Activated CD4-positive, alpha-beta T cell treated with anti-CD3 and anti-CD28 coated beads, Interleukin-2, amount 50 U/mL, for 4 hours (primary cell): ENCODE results near the gene SORBS2.

ENCODE experiments used
- DNase-seq, 2 experiments: peaks; one replicate each; pipeline ENCODE4 v3.0.0-alpha.2; 2020

Gene SORBS2

GRCh38 chr4:185666156-185666555 is 145.8 kb downstream of the SORBS2 start:
- no peak for DNase-seq

GRCh38 chr4:185665655-185666054 is 146.3 kb downstream of the SORBS2 start:
- DNase-seq, result no peak

- DNase-seq, result no peak
These were observed 147.5 kb downstream of the SORBS2 start for GRCh38 chr4:185664481-185664880.

GRCh38 chr4:185662030-185662778 is 149.8 kb downstream of the SORBS2 start:
- DNase-seq, result no peak

DNA sequence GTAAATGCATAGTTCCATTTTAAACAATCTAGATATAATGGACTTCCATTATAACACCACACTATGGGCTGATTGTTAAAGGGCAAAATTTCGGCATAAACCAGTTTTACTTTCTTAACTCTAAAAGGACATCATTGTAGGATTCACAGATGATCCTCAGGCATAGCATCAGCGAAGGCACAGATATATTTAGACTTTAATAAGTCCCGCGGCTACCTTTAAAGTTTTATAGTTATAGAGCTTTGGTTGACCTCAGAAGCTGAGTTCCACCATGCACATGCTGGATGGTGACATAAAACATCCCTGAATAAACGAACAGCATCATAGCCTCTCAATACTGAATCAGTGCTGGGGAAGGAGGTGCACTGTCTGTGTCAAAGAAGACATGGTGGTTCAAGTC is 151.7 kb downstream of the SORBS2 start:
- no peak for DNase-seq

- DNase-seq, result no peak
These were observed 154.3 kb downstream of the SORBS2 start for GRCh38 chr4:185657699-185658098.

DNA sequence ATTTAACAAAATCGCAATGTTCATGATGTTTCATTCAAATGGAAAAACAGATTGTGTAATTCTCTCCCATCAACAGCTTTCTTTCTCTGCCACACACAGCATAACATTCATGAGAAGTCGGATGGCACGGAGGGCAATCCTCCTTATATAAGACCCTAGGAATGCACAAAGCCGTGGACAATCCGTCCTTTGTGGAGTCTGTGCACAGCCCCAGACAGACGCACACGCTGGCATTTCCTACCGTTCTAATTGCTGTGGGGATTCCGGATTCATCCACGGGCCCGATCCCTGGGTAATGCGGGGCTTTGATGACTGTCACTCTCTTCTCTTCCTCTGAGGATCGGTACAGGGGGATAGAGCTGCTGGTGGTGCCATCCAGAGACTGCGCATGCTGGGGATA is 154.8 kb downstream of the SORBS2 start:
- DNase-seq, result no peak

DNA sequence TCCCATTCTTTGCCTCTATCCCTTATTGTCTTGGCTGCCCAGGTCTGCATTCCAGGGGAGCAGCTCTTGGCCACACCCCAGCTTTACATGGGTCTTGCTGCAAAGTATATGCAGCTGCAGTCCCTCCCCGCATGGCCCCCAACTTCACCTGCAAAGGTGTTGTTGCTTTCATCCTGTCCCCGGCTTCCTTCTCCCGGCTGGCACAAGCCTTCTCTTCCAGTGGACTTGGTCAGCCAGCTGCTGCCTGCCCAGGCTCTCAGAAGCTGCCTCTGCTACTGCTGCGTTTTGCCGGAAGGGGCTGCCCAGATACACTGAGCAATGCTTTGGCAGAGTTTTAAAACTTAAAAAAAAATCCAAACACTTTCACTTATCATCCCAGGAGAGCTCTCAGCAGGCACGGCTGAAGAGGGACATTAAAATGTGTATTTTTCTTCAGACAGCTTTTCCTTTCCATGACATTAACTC is 155.5 kb downstream of the SORBS2 start:
- DNase-seq, result no peak

- no peak for DNase-seq
These were observed 156.9 kb downstream of the SORBS2 start for GRCh38 chr4:185654965-185655554.

DNA sequence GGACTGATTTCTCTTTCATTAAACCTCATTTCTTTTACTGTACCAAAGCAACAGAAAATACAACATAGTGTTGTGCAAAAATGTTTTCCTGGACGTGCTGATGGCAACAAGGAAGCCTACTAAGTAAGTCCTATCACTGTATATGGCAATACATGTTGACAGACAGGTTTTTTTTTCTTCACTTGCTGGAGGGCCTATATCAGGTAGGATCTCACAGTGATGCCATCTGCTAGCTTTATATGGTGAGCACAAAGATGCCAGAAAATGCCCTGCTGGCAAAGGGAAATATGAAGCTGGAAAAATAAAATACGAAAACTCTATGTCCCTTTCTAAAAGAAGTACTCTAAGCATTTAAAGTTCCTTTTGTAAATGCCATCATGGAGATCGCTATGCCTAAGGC is 157.7 kb downstream of the SORBS2 start:
- no peak for DNase-seq

GRCh38 chr4:185651851-185652250 is 160.1 kb downstream of the SORBS2 start:
- DNase-seq, result no peak

DNA sequence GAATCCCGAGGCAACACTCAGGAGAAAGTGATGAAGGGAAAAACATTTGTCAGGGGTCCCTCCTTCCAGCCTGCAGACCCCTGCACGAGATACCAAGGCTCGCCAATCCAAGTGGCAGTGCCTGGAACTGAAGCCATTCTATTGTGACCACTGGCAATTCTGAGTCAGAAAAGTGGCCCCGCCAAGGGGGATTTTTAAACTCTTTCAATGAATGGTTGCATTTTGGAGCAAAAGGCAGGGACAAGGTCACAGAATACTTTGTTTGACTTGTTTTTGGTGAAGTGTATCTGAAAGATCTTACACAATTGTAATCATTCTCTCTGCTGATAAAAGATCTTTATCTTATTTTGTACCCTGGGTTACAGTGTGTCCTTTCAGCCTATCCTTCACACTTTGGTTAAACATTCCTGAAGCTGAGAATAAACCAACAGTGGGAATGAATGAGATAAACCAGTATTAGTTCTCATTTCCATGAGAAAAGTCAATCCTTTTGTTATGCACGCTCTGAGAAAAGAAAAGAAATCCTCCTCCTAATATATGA is 160.8 kb downstream of the SORBS2 start:
- no peak for DNase-seq

GRCh38 chr4:185648631-185649030 is 163.4 kb downstream of the SORBS2 start:
- no peak for DNase-seq

GRCh38 chr4:185645403-185645802 is 166.6 kb downstream of the SORBS2 start:
- DNase-seq, result no peak

GRCh38 chr4:185644408-185644807 is 167.6 kb downstream of the SORBS2 start:
- no peak for DNase-seq

DNA sequence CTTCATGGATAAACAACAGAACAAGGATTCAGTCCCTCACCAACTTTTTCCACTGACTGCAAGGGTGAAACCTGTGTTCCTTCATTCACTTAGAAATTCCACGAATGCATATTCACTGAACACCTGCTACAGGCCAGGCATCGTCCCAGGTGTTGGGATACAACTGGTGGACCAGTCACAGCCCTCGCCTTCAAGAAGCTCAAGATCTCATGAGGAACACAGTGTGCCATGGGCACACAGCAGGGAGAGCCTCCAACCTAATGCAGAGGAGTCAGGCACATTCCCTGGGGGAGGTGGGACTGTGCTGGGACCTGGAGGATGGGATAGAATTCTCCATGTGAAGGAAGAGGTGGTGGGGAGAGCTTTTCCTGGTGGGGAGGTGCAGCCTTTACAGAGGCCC is 169.1 kb downstream of the SORBS2 start:
- DNase-seq, result no peak

GRCh38 chr4:185640811-185641675 is 171.0 kb downstream of the SORBS2 start:
- DNase-seq, result no peak

DNA sequence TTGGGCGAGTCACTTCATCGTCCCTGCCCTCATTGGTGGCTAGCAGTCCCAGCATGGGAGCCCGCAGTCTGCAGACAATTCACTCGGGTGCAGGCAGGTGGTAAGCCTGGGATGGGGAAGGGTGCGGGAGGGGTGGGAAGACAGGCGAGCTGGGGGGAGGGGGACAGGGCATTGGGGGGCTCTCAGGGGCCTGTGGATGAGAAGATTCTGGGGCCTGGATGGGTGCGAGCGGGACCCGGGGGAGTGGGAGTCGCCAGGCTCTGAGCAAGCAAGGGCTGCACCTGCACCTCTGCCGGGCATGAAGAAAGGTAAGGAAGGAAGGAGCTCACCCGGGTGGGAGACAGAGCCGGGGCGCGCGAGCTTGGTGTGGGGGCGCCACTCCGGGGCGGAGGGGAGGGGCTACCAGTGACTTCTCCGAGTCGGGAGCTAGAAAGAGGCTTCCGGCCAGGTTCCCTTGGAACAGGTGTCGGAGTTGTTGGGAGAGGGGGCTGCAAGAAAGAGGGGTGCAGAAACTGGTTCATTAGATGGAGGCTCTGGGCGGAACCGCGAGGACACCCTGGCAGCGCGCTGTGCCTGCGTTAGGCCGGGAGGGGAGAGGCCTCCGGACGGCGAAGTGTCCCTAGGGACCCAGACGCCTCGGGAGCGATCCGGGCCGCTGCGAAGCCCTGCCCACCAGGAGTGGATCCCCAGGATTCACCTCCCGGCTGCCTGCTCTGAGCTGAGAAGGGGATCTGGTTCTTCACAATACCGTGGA is 173.3 kb downstream of the SORBS2 start:
- DNase-seq, result no peak

DNA sequence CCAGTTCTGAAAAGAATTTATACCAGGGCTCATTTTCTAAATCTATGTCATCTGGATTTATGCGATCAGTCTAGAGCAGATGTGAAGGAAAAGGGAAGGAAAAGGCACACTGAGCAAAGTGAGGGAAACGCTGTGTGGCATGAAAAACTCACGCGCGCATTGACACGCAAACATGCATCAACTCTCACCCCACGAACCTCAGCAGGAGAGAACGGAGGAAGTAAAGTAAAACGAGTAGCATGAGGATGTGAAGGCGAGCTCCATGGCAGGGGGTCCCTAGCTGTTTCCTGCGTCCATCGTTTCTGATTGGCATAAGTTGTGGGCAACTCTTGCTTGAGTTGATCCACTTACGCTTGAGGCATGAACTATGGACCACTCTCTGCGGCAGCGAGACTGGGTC is 173.9 kb downstream of the SORBS2 start:
- DNase-seq, result no peak

- DNase-seq, result no peak
These were observed 174.7 kb downstream of the SORBS2 start for GRCh38 chr4:185637163-185637875.

GRCh38 chr4:185634066-185634652 is 177.8 kb downstream of the SORBS2 start:
- no peak for DNase-seq

- DNase-seq, result no peak
These were observed 185.2 kb downstream of the SORBS2 start for GRCh38 chr4:185626798-185627197.
